GM20431 (cell line): ENCODE measurements around the gene SLC31A2.

Experiments used
- in situ Hi-C: fragments of 300-500 bp; cut with MseI, MboI; formaldehyde crosslinking; loops from one replicate; pipeline ENCODE4 v1.15.0; 2020; ENCODE audit warnings: low sequenced_read_pairs; ENCODE audit not compliant: unreplicated experiment

The SLC31A2 gene

DNA sequence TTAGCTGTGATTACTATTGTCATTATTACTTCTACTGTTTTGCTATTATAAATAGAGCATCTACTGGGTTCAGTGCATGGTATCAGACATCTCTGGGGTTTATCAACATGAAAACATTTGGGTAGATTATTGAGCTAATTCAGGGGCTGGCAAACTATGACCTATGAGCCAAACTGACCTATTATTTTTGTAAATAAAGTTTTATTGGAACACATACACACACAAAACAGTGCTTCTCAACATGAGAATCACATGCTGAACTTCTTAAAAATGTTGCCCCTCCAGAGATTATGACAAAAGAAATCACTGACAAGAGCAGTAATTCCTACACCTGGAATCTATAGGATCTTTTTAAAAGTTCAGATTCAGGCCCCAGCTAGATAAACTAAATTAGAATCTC is 30.4 kb downstream of the SLC31A2 start:
- in situ Hi-C loops: no loop called here

DNA sequence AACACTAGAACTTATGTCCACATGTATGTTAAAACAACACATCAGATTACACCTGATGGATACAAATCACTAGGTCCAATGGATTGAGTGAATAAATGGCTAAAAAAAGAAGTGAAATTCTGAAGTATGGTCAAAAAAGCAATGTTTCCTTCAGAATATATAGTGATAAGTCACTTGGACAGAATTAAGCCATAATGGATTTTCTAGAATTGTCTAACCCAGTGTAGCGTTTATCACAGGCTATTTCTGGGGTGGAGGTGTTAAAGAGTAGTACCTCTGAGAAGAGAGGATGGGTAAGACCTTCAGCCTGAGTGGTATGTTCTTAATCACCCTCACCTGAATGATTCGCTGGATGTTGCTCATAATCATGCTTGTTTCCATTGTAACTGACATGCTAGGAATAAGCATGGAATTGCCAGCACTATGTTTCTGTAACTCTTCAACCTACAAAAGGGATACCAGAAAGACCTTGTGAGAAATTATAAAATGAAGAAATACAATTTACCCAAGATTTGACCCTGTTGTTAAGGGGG is 33.2 kb downstream of the SLC31A2 start:
- in situ Hi-C loops: no loop called here

DNA sequence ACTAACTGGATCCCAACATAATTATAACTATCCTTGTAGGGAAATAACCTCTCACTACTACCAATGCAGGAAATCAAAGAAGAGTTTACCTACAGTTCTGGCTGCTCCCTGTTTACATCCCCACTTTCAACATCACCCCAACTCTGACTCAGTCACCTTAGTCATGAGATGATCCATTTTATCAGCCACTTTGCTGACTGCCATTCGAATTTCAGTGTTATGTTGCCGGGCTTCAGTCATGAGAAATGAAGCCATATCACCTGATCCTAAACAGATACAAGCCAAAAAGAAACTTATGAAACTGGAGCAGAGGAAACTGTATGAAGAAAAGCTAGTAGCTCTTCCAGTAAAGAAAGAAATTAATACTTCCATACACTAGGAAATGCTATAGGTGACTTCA is 33.7 kb downstream of the SLC31A2 start:
- in situ Hi-C loops: no loop called here

DNA sequence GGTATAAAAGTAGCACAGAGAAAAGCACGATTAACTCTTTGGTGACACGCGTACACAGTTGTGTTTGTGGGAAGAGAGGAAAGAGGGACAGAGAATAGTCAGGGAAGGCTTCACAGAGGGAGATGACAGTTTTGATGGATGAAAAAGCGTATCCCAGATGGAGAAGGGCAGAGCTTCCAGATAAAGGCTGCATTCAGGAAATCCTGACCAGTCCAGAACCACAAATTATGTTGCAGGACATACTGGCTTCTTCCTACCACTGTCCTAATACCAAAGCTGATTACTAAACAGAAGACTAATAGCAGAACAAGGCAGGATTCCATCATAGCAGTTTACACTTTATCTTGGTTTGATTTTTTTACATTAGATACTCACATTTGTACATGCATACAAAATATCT is 34.5 kb downstream of the SLC31A2 start:
- in situ Hi-C loops: no loop called here

DNA sequence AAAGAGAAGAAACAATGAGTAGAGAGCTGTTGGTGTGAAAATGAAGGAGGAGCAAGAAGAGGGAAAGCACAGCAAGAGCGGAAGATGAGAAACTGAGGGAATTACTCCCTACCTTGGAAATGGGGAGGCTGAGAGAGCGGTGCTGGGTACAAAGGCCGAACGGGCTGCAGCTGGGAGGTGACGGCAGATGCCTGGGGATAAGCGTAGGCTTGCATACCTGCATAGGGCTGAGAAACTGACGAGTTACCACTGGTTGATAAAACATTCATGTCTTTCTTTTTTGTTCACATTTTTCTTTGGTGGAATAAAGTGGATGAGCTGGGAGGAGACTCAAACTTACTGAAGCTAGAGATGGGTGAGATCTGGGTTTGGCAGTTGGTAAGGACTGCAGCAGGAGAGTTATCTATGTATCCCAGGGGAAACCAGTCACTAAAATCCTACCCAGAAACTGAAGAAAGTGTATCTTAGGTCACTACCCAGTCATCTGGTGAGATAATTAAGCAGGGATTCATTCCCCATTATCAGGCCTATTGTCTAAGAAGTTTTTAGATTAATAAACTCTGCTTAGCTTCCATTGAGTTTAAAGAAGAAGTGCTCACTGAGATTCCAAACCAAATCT is 35.4 kb downstream of the SLC31A2 start:
- in situ Hi-C loops: no loop called here

DNA sequence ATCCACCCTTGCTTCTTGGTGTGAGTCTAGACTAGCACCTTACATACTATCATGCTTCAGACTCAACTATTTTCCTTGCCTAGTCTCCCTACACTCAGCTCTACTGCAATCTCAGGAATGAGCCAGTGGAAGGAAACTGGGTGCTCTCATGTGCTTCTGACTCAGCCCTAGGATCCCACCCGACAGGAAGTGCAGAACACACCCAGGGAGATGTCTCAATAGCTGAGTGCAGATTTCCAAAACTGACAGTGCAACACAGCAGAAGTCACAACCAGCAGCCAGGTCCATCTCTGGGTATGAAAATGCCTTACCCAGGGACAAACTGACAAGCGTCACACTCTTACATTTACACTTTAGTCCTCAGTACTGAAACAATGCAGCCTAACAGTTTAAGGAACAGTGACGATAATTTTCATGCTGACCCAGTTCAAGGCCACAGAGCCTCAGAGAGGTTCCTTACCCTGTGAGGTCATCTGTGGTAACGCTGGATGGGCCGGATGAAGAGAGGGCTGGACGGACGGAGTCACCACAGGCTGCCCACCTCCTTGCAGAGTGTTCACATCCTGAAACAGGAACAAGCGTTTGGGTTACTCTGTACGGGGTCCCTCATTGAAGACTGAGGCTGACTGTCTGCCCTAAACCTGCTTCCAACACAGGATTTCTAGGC is 37.3 kb downstream of the SLC31A2 start:
- in situ Hi-C loops: no loop called here

DNA sequence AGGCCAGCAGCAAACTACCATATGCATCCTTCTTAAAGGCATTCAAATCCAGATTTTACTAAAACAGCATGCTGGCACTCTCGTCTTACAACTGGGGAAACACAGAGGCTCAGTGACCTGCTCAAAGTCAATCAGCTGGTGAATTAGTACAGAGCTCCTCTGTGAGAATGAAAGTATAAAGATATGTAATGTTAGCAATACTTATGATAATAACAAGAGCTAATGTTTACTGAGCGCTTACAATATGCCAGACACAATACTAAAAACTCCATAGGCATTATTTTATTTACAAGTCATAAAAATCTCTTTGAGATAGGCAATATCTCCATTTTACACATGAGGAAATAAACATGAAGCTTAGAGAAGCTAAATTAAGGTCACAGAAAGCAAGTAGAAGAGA is 41.6 kb downstream of the SLC31A2 start:
- in situ Hi-C loops: no loop called here

DNA sequence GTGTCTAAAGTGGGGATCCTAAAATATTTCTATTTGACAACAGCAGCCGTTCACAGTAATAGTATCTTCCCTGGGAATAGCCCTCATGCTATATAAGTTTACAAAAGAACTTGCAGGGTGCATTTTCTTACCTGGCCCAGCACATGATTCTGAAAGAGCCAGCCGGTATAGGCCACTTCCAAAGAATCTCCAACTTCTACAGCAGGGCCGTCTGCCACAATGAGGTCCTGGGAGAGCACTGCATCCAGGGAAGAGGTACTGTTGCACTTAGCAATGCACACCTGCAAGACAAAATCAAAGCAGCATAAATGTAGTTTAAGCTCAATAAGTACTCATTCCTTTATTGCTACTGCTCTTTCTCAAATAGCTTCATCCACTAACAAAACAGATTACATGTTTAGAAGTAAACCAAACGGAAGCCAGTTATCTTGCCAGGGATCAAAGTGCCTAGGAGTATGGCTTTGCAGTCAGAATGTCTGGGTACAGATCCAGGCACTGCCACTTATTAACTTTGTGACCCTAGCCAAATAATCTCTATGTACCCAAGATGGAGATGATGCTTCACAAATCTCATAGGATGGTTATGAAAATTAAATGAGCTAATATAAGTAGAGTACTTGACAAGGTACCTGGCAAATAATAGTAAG is 49.0 kb downstream of the SLC31A2 start:
- in situ Hi-C loops: no loop called here

DNA sequence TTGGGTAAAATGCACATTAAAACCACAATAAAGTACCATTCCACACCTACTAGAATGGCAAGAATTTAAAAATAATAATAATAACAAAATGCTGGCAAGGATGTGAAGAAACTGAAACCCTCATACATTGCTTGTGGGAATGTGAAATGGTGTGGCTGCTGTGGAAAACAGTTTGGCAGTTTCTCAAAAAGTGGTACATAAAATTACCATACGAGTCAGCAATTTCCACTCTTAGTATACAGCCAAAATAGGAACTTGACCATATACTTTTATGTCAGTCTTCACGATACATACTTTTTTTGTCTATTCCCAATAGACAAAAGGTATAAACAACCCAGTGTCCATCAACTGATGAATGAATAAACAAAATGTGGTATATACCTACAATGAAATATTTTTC is 54.6 kb downstream of the SLC31A2 start:
- in situ Hi-C loops: no loop called here

DNA sequence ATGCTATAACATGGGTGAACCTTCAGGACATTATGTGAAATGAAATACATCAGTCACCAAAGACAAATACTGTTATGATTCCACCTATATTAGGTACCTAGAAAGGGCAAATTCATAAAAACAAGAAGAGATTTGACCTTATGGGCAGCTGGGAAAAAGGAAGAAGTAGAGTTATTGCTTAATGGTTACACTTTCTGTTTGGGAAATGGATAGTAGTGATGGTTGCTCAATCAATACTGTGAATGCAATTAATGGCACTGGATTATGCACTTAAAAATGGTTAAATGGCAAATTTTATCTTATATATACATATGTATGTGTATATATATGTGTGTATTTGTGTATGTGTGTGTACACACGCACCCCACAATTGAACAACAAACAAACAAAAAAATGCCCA is 55.1 kb downstream of the SLC31A2 start:
- in situ Hi-C loops: no loop called here

DNA sequence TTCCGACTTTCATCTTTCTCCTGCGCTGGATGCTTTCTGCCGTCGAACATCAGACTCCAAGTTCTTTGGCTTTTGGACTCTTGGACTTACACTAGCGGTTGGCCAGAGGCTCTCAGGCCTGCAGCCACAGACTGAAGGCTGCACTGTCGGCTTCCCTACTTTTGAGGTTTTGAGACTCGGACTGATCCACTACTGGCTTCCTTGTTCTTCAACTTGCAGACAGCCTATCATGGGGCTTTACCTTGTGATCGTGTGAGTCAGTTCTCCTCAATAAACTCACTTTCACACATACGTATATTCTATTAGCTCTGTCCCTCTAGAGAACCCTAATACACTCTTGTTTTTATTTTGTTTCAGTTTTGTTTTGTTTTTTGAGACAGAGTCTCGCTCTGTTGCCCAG is 60.0 kb downstream of the SLC31A2 start:
- in situ Hi-C loops: no loop called here
